NB4 (cell line): ENCODE measurements around the gene RAE1.
A peak's percentile ranks its signal among the peaks of the same experiment; 100 is the strongest.

ENCODE experiments used
- DNase-seq: peaks from one replicate; pipeline ENCODE4 v3.0.0; 2010; ENCODE audit warnings: low read depth
- H3K4me3 ChIP-seq: one replicate; pipeline ENCODE4 v1.5.1; 2011; ENCODE audit warnings: mild to moderate bottlenecking, low read depth, low read length, moderate library complexity
- CTCF ChIP-seq: IDR thresholded peaks from one replicate; pipeline ENCODE4 v1.5.1; 2012; ENCODE audit warnings: low read depth, low read length
- MYC ChIP-seq: IDR thresholded peaks from 2 replicates; pipeline ENCODE4 v1.6.1; 2011; ENCODE audit warnings: low read depth, low read length
- POLR2A ChIP-seq: IDR thresholded peaks from 2 replicates; pipeline ENCODE4 v1.6.1; 2011; ENCODE audit warnings: mild to moderate bottlenecking; ENCODE audit not compliant: insufficient read length; ENCODE audit errors: extremely low read depth
- TF ChIP-seq, protein P1 (sequence below): IDR thresholded peaks from 2 replicates; pipeline ENCODE4 v1.6.1; 2011; ENCODE audit warnings: low read depth, low read length

RAE1 gene

GRCh38 chr20:57393321-57394120 is 42.5 kb downstream of the RAE1 start:
- DNase-seq, result no peak
- H3K4me3 ChIP-seq, result peak overlapping the region; percentile 74
- no peak for TF ChIP-seq CTCF
- no peak for TF ChIP-seq POLR2A

DNA sequence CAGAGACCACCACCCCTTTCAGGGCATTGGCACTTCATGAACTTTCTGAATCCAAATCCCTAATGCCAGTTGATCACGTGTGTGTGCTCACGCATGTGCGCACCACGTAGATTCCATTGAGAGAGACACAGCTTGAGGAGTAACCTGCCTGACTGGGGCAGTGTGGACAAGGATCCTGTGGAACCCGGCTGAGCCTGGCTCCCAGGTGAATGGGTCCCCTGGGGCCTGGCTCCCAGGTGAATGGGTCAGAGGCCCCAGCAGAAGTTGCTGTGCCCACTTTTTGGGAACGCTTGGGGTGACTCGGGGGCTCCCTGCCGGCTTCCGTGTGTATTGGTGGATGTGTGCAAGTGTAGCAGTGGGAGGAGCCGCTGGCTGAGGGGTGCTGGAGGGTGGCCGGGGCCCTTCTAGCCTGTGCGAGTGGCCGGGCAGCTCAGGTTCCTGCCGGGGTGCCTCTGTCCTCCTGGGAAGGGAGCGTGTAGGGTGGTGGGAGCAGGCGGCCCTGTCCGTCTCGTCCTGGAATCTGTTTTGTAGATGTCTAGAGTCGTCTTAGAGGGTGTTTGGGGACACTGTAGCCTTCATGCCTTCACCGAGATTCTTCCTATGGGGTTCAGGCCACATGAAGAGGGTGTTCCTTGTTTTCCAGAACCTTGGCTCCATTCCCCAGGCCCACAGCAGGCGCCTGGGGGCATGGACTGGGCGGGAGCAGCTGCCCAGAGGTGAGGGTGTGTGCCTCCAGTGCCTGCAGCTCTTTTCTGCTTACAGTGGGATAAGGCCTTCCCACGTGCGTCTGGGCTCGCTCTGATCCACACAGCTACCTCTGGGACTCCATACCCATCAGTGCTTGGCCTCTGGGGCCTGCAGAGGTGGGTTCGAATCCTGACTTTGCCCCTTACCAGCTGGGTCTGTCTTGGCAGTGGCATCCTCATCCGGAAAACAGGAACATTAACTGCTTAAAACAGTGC is 43.3 kb downstream of the RAE1 start:
- H3K4me3 ChIP-seq, result peak overlapping the region; percentile 74
- TF ChIP-seq, protein P1, sequence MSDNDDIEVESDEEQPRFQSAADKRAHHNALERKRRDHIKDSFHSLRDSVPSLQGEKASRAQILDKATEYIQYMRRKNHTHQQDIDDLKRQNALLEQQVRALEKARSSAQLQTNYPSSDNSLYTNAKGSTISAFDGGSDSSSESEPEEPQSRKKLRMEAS, result no peak
- TF ChIP-seq CTCF, result no peak
- no peak for TF ChIP-seq POLR2A
- no peak for TF ChIP-seq MYC
- no peak for DNase-seq

DNA sequence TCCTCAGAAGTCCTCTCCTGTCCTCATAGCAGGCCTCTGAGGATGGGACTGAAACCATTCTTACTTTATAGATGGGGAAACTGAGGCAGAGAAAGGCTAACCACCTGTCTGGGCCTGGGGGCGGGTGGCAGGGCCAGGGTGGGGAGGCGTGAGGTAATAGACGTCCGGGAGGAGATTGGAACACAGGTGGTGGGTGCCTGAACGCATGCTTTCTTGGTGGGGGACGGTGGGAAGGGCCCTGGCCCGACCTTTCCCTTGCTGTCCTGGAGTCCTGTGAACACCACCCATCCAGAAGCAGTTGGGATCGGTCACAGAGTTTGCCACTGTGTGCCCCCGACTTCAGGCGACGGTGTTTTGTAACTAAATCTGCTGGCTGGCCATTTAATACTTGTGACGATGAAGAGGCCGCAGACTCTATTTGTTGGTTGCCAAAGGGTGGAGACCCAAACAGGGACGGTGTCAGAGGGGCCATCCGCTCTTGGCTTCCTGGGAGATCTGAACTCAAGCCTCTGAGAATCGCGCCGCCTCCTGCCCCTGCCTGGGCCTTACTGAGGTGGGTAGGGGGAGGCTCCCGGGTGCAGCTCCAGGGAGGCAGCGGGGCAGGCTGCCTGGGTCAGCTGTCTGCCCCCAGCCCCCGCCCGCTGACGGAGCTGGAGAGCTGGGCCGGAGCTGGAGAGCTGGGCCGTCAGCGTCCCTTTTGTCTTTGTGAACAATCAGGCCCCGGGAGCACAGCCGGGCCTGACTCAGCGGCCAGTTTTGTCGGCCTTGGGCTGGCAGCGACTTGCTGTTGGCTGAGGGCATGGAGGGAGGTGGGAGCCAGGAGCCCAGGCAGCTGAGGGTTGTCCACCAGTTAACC is 44.3 kb downstream of the RAE1 start:
- H3K4me3 ChIP-seq, result no peak overlapping the region
- DNase-seq, result no peak

DNA sequence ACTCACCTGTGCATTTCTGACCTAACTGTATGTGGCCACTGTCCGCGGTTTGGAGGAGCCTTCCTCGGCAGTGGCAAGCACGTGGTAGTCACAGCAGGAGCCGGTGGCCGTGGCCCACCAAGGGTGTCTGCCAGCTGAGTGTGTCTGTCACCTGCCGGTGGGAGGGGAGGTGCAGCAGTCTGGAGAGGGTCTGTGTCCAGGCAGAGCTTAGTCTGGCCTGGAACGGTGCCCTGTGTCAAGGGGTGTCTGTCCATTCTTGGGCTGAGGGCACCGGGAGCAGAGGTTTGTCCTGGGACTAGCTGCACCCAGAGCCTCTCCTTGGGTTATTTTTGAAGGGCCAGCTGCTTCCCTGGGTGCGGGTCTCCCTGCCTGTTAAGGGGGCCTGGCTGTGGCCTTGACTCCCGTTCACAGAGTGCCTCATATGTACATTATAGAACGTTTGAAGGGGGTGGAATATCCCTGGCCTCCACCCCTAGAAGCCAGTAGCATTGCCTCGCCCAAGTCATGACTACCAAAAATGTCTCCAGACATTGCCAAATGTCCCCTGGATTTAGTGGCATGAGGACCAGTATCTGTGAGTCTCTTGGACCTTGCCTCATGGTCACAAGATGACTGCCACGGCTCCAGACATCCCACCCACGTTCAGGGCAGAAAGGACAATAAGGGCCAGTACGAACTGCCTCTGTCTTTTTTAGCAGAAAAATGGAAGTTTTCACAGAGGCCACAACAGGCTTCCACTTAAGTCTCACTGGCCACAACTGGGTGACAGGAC is 45.3 kb downstream of the RAE1 start:
- no peak overlapping the region for H3K4me3 ChIP-seq
- TF ChIP-seq, protein P1, result no peak
- TF ChIP-seq CTCF (no peak), POLR2A (no peak), MYC (no peak)
- DNase-seq, result no peak

More for the DNA sequence above, 44.3 kb downstream of the RAE1 start:
- TF ChIP-seq MYC (no peak), POLR2A (no peak), CTCF (no peak)
- TF ChIP-seq, protein P1, result no peak

DNA sequence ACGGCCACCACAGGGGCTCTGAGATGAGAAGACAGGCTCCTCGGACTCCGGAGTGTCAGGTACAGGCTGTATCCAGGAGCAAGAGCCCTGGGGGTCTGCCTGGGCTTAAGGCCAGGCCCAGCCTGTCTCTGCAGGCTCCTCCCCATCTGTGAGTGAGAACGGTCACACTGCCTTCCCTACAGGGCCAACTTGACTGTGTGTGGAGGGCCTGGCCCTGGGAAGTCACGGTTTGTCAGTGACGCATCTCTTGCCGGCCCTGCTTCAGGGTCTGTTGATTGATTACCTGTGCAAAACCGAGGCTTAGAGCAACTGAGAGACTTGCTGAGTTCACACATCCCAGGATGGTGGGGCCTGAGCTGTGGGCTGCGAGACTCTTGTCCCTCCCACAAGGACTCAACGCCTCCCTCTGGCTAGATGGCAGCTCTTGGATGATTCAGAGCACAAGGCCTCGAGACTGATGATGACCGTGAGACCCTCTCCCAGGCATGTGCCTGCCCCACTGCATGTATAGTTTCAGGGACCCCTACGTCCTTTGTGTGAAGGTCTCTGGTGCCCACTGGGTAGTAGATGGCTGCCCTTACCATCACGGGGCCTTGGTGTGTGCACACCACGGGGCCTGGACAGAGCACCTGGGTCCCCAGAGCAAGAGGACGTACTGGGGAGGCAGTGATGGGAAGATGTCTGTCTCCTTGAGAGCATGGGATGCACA is 46.1 kb downstream of the RAE1 start:
- TF ChIP-seq MYC, result no peak
- TF ChIP-seq, protein P1, result no peak
- TF ChIP-seq POLR2A, result no peak
- peak; percentile 38 for DNase-seq
- no peak overlapping the region for H3K4me3 ChIP-seq
